ENCODE measurements around the gene HACD3. TPM values are rescaled to one million over a fixed set of nuclear protein-coding genes. Genes with fewer than 3 reads are reported as not detected.
A peak's percentile ranks its signal among the peaks of the same experiment; 100 is the strongest.

The HACD3 gene
- 79.8 and 109 TPM in 2 replicates for total RNA-seq (2011; cell fraction: chromatin; rRNA removed; ENCODE audit: low replicate concordance)
- 76.5 and 85.5 TPM in 2 replicates for total RNA-seq (2011; cell fraction: nucleolus; rRNA removed)
- 116 and 173 TPM in 2 replicates for total RNA-seq (2011; cell fraction: nucleoplasm; rRNA removed)
- total RNA-seq (2014; rRNA removed) (72.8 and 84.0 TPM in 2 replicates), total RNA-seq (2014; rRNA removed; fragmentation: Illumina TruSeq; extraction: Trizol) (108 and 112 TPM in 2 replicates), total RNA-seq (2015; rRNA removed; fragmentation: Illumina TruSeq; extraction: Trizol) (108 and 113 TPM in 2 replicates), total RNA-seq (2021) (65.9 and 71.0 TPM in 2 replicates), polyA plus RNA-seq (2011; rRNA removed) (88.4 and 117 TPM in 2 replicates), polyA plus RNA-seq (2014; fragmentation: Illumina TruSeq; extraction: Trizol) (95.2 and 108 TPM in 2 replicates), polyA plus RNA-seq (2014; fragmentation: Nextera tagmentation; extraction: Ambion mirVana) (10 to 100 TPM; 48.1 to 59.6 TPM), polyA plus RNA-seq (2014; rRNA removed) (65.0 and 75.2 TPM in 2 replicates), polyA minus RNA-seq (2011; rRNA and poly(A)+ RNA removed) (96.3 and 102 TPM in 2 replicates), Bru-seq, nascent RNA (percentile 87 among the genes with signal in this experiment), BruChase-seq, experiment 1, labeled RNA remaining after a 2-hour chase (percentile 89 among the genes with signal in this experiment), BruChase-seq, experiment 2, labeled RNA remaining after a 6-hour chase (percentile 88 among the genes with signal in this experiment)
- 44.6 and 64.9 TPM in 2 replicates for polyA plus RNA-seq (2011; cell fraction: cytosol; rRNA removed)
- polyA plus RNA-seq (2011; cell fraction: nucleus; rRNA removed): 21.6 and 25.0 TPM in 2 replicates
- 62.2 and 71.7 TPM in 2 replicates for polyA plus RNA-seq (2012)
- polyA minus RNA-seq (2011; cell fraction: cytosol; rRNA and poly(A)+ RNA removed): 43.9 and 52.8 TPM in 2 replicates
- 24.4 and 28.4 TPM in 2 replicates for polyA minus RNA-seq (2011; cell fraction: nucleus; rRNA and poly(A)+ RNA removed)
- long read RNA-seq, experiment 1, transcript HACD3-202 (10 exons, 1,332 nt): minor isoform, 13 of 742 reads
- long read RNA-seq, experiment 1, transcript HACD3-201 (11 exons, 3,228 nt): major isoform, 527 of 742 reads
- long read RNA-seq, experiment 1, partial matches to known transcripts: 22 of 742 reads
- long read RNA-seq, experiment 1, other reads (novel, unspliced or antisense): 177 of 742 reads
- long read RNA-seq, experiment 2, partial matches to known transcripts: 68 of 108 reads
- long read RNA-seq, experiment 2, other reads (novel, unspliced or antisense): 40 of 108 reads
- long read RNA-seq, experiment 3, transcript HACD3-201 (11 exons, 3,228 nt): major isoform, 156 of 191 reads
- long read RNA-seq, experiment 3, partial matches to known transcripts: 9 of 191 reads
- long read RNA-seq, experiment 3, other reads (novel, unspliced or antisense): 25 of 191 reads

GRCh38 chr15:65530318-65531111 is at the start of gene HACD3:
Gene HACD3, plus strand, starts transcription at chr15:65530463. Its CDS starts 169 bp downstream, at chr15:65530632.
- DNase-seq (ENCODE audit: extremely low read depth in 1 of 4, low spot score in 3 of 4) (peak; percentile 94 to 98 (median 98)), ATAC-seq (peak; percentile 93), FAIRE-seq (no peak)
- H4K20me1 ChIP-seq (replicated peaks; ENCODE audit: control insufficient read depth, insufficient read depth, low read length): peaks cover 25% of the 10 kb centered on the region
- H3K4me1 ChIP-seq (replicated peaks in 1 of 2; ENCODE audit: control insufficient read depth in 2 of 2, insufficient read depth in 2 of 2, low read length in 2 of 2): peaks cover 21 to 29% of the 10 kb centered on the region in 2 experiments; a peak in 4 of 5 replicates
- ChIA-PET POLR2A (interaction anchor here (0.6 to 1.9 kb wide), 8 partner anchors 9 to 41 kb away, joined by 3 to 12 read pairs (median 4); no protein-coding TSS in a partner anchor), CTCF (ENCODE audit: low intra/inter-chr PET ratio) (no interaction called here)
- H2AFZ ChIP-seq (ENCODE audit: low read depth, low read length): peak within 1 kb of the TSS; percentile 100
- H3K27me3 ChIP-seq (ENCODE audit: control insufficient read depth in 2 of 2, insufficient read depth in 2 of 2, low read length in 2 of 2): no peaks in the 10 kb centered on the region
- no peaks in the 10 kb centered on the region for H3K9me3 ChIP-seq (replicated peaks; ENCODE audit: control insufficient read depth, insufficient read depth, low read depth, low read length)
- H3K9ac ChIP-seq (ENCODE audit: insufficient read depth in 1 of 2, low read depth in 2 of 2, low read length in 2 of 2): peak within 1 kb of the TSS; percentile 92 to 98
- peaks cover 57% of the 10 kb centered on the region for H3K79me2 ChIP-seq (ENCODE audit: control insufficient read depth, insufficient read depth, low read length)
- peak within 1 kb of the TSS; percentile 96 for H3K27ac ChIP-seq (ENCODE audit: extremely low read depth, low read depth, low read length)
- TSS peak; percentile 51 for BruUV-seq (replicated peaks)
- peaks cover 21% of the 10 kb centered on the region; the same call in 2 of the 3 replicates for H3K36me3 ChIP-seq (ENCODE audit: control insufficient read depth, insufficient read depth, low read length)
- WGBS (ENCODE audit: insufficient coverage, low coverage, missing lambda C conversion rate): under 1% methylated on average over 77 of the region's 88 CpGs
- intact Hi-C loops (cut with micrococcal nuclease): no loop called here
- peak within 1 kb of the TSS; percentile 94 for H3K4me2 ChIP-seq (ENCODE audit: insufficient read depth, low read length)
- H3K4me3 ChIP-seq: peak within 1 kb of the TSS; percentile 92
- in situ Hi-C loops (cut with MboI): no loop called here
- no peaks in the 10 kb centered on the region for H3K9me1 ChIP-seq (ENCODE audit: control insufficient read depth, insufficient read depth, low read length)
- TF ChIP-seq ARID4B (CRISPR knock-in tag; IDR thresholded peaks at IDR 0.05) (peak; percentile 67; the same call in 1 of the 2 replicates), ERF (CRISPR knock-in tag; IDR thresholded peaks at IDR 0.05) (0 out of 2 replicates have a peak, but pooled peaks have one; percentile 40), RAD51 (IDR thresholded peaks at IDR 0.05; ENCODE audit: borderline replicate concordance, low read depth) (no peak), ZNF583 (CRISPR knock-in tag; IDR thresholded peaks at IDR 0.05) (0 out of 2 replicates have a peak, but pooled peaks have one; percentile 40), PTRF (tag; IDR thresholded peaks at IDR 0.05) (no peak), ZEB2 (IDR thresholded peaks at IDR 0.05) (peak; percentile 26; the same call in 1 of the 2 replicates), CHD2 (IDR thresholded peaks at IDR 0.05; ENCODE audit: low read depth, low read length) (peak; percentile 31), TBL1XR1 (IDR thresholded peaks at IDR 0.05; ENCODE audit: low read length in 2 of 2) (no peak), ESRRA (IDR thresholded peaks at IDR 0.05; ENCODE audit: borderline replicate concordance, low read depth) (peak; percentile 38; the same call in 1 of the 2 replicates), BHLHE40 (IDR thresholded peaks at IDR 0.05; ENCODE audit: low read length) (peak; percentile 14; the same call in 1 of the 2 replicates), EP400 (IDR thresholded peaks at IDR 0.05) (peak; percentile 74; the same call in 1 of the 2 replicates), ETV5 (CRISPR knock-in tag; IDR thresholded peaks at IDR 0.05; ENCODE audit: low read depth) (peak; percentile 83), TCF3 (CRISPR knock-in tag; IDR thresholded peaks at IDR 0.05) (no peak)

Data from K562 (cell line).